K562 (cell line): ENCODE data around the gene TFF1. TPM values are rescaled to one million over a fixed set of nuclear protein-coding genes. Genes with fewer than 3 reads are reported as not detected.

ENCODE experiments used
- ATAC-seq: fragments of 200-7000 bp; cut with Tn5 transposase; 3 replicates; pipeline ENCODE4 v1.9.1; 2020; ENCODE audit warnings: moderate library complexity
- BruUV-seq: library from RNA; stranded (reverse); fragments of 400-500 nt; replicated peaks from 2 replicates; lab custom pipeline; 2021; lab: Mats Ljungman, UMichigan
- CTCF ChIA-PET: fragments of 300-600 bp; formaldehyde crosslinking; extraction: SDS; loops from one replicate; lab custom pipeline; 2021; ENCODE audit warnings: low intra/inter-chr PET ratio; lab: Yijun Ruan, JAX
- POLR2A ChIA-PET: fragments of 300-600, 350-650 bp; sonication (Branson Sonifier 250); formaldehyde crosslinking; extraction: SDS; loops from one replicate; lab custom pipeline; 2021; ENCODE audit warnings: antibody characterized with exemption, inconsistent platforms; lab: Yijun Ruan, JAX
- DNase-seq, 4 experiments: peaks; one replicate each; pipeline versions ENCODE4 v3.0.0 to v3.0.0-alpha.2; 2011 to 2018; ENCODE audit warnings: low spot score in 3 of 4, mixed read lengths in 3 of 4; ENCODE audit errors: extremely low read depth in 1 of 4
- FAIRE-seq: peaks from 2 replicates; lab custom pipeline; 2011; peaks lifted over from hg19 to GRCh38; lab: Jason Lieb, UNC
- H2AFZ ChIP-seq: 2 replicates; pipeline ENCODE4 v1.6.0; 2011; ENCODE audit warnings: low read depth, low read length, control low read depth, inconsistent platforms
- H3K27ac ChIP-seq: fragments of 200-600 bp; 3 replicates; pipeline ENCODE4 v1.8.0; 2011; ENCODE audit warnings: low read depth, mild to moderate bottlenecking, control low read depth, inconsistent platforms, low read length, moderate library complexity, mixed read lengths; ENCODE audit errors: extremely low read depth
- H3K27me3 ChIP-seq, 2 experiments: fragments of 300-600 bp in 1 of 2; 2 replicates in 1 of 2; 3 replicates in 1 of 2; pipeline versions ENCODE4 v1.6.0 to v1.8.0; 2011; ENCODE audit warnings: inconsistent platforms in 2 of 2, low read length in 2 of 2, mild to moderate bottlenecking in 1 of 2, mixed read lengths in 1 of 2, moderate library complexity in 1 of 2; ENCODE audit not compliant: control insufficient read depth in 2 of 2, insufficient read depth in 2 of 2
- H3K36me3 ChIP-seq: fragments of 300-600 bp; 3 replicates; pipeline ENCODE4 v1.8.0; 2011; ENCODE audit warnings: mild to moderate bottlenecking, low read length, inconsistent platforms; ENCODE audit not compliant: control insufficient read depth, insufficient read depth
- H3K4me1 ChIP-seq, 2 experiments: fragments of 200-600 bp in 1 of 2; replicated peaks in 1 of 2; 2 replicates in 1 of 2; 3 replicates in 1 of 2; pipeline versions ENCODE4 v1.5.1 to v1.8.0; 2011; ENCODE audit warnings: inconsistent platforms in 2 of 2, low read length in 2 of 2, mild to moderate bottlenecking in 1 of 2, mixed read lengths in 1 of 2, moderate library complexity in 1 of 2; ENCODE audit not compliant: control insufficient read depth in 2 of 2, insufficient read depth in 2 of 2
- H3K4me2 ChIP-seq: 2 replicates; pipeline ENCODE4 v1.6.1; 2011; ENCODE audit warnings: low read length, control low read depth, inconsistent platforms, mixed read lengths; ENCODE audit not compliant: insufficient read depth
- H3K4me3 ChIP-seq: fragments of 200-600 bp; sonication (generic), shearing (Covaris generic); 2 replicates; pipeline ENCODE4 v1.5.1; 2016; ENCODE audit warnings: control low read depth, inconsistent platforms
- H3K79me2 ChIP-seq: fragments of 200-600 bp; 3 replicates; pipeline ENCODE4 v1.8.0; 2011; ENCODE audit warnings: low read length, inconsistent platforms; ENCODE audit not compliant: control insufficient read depth, insufficient read depth
- H3K9ac ChIP-seq, 2 experiments: 2 replicates each; pipeline versions ENCODE4 v1.6.0 to v1.6.1; 2011; ENCODE audit warnings: low read depth in 2 of 2, low read length in 2 of 2, control low read depth in 1 of 2, inconsistent platforms in 1 of 2, mild to moderate bottlenecking in 1 of 2, mixed read lengths in 1 of 2; ENCODE audit not compliant: insufficient read depth in 1 of 2
- H3K9me1 ChIP-seq: one replicate; pipeline ENCODE4 v1.6.0; 2011; ENCODE audit warnings: inconsistent platforms, mild to moderate bottlenecking, low read length, moderate library complexity; ENCODE audit not compliant: control insufficient read depth, insufficient read depth
- H3K9me3 ChIP-seq: replicated peaks from 2 replicates; pipeline ENCODE4 v1.5.1; 2011; ENCODE audit warnings: low read depth, low read length, inconsistent platforms; ENCODE audit not compliant: control insufficient read depth, insufficient read depth
- H4K20me1 ChIP-seq: replicated peaks from 2 replicates; pipeline ENCODE4 v1.6.1; 2011; ENCODE audit warnings: low read length, inconsistent platforms, mixed read lengths; ENCODE audit not compliant: control insufficient read depth, insufficient read depth
- CC2D1A ChIP-seq: fragments of 450-650 bp; IDR thresholded peaks from 2 replicates; pipeline ENCODE4 v1.6.1; 2017; ENCODE audit warnings: mild to moderate bottlenecking
- HDAC8 ChIP-seq: fragments of 450-650 bp; IDR thresholded peaks from 2 replicates; pipeline ENCODE4 v1.6.1; 2016; ENCODE audit warnings: mild to moderate bottlenecking, missing genetic modification characterization, moderate library complexity, missing compliant biosample characterization
- U2AF1 ChIP-seq: fragments of 200-400 bp; formaldehyde crosslinking; optimal IDR thresholded peaks from 2 replicates; pipeline ENCODE3; 2017; ENCODE audit warnings: mild to moderate bottlenecking, low read depth, low read length, moderate library complexity
- ZNF146 ChIP-seq: IDR thresholded peaks from one replicate; pipeline ENCODE4 v1.6.1; 2018; ENCODE audit warnings: missing compliant biosample characterization; ENCODE audit not compliant: unreplicated experiment
- WGBS: fragments of 100-300 bp; shearing (Covaris generic); methylation state at CpG from one replicate; pipeline ENCODE4 v1.1.6; 2016; ENCODE audit warnings: low coverage, mixed read lengths; ENCODE audit not compliant: insufficient coverage; ENCODE audit errors: missing lambda C conversion rate; 5-methylcytosine and 5-hydroxymethylcytosine counted together
- in situ Hi-C: fragments of 300-500 bp; cut with MboI; formaldehyde crosslinking; loops from 4 replicates; pipeline ENCODE4 v1.15.0; 2018; ENCODE audit warnings: inconsistent platforms, mixed read lengths
- intact Hi-C: fragments of 100-400 bp; cut with micrococcal nuclease; formaldehyde crosslinking; loops from 2 replicates; pipeline ENCODE4 v1.14.2; 2022
- polyA plus RNA-seq, 8 experiments: library from polyadenylated mRNA; depleted of rRNA in 4 of 8; stranded (reverse) in 5 of 8; unstranded in 3 of 8; fragments of >200 nt; fragmentation: Nextera tagmentation in 2 of 8; fragmentation: Illumina TruSeq in 1 of 8; extraction: Ambion mirVana in 2 of 8; extraction: Trizol in 1 of 8; gene quantifications; 2 replicates each; pipeline versions ENCODE4 v1.2.1 to v1.2.3, GENCODE V29; 2011 to 2014; ENCODE audit warnings: inconsistent platforms in 1 of 8, missing spikeins in 1 of 8
- total RNA-seq, 7 experiments: library from RNA; depleted of rRNA in 6 of 7; stranded (reverse); fragments of >200 nt in 6 of 7; fragmentation: Illumina TruSeq in 2 of 7; extraction: Trizol in 2 of 7; gene quantifications; 2 replicates each; pipeline versions ENCODE4 v1.2.1 to v1.2.3, GENCODE V29; 2011 to 2021; ENCODE audit warnings: low replicate concordance in 1 of 7
- TF ChIP-seq, protein P1 (sequence below): fragments of 450-650 bp; formaldehyde crosslinking; IDR thresholded peaks from 2 replicates; pipeline ENCODE4 v1.4.0; 2020; ENCODE audit warnings: mild to moderate bottlenecking, mixed read lengths

The TFF1 gene
- total and polyA plus RNA-seq, 9 of the 15 experiments (the other 6 are each of a cell fraction or from before 2014, with no cell fraction given), result 0.31 TPM; not detected in 8

- TF ChIP-seq CC2D1A, result peak; percentile 21; the same call in 1 of the 2 replicates
- no peak for TF ChIP-seq ZNF146 (CRISPR knock-in tag)
- no peak for TF ChIP-seq U2AF1
- TF ChIP-seq, protein P1, sequence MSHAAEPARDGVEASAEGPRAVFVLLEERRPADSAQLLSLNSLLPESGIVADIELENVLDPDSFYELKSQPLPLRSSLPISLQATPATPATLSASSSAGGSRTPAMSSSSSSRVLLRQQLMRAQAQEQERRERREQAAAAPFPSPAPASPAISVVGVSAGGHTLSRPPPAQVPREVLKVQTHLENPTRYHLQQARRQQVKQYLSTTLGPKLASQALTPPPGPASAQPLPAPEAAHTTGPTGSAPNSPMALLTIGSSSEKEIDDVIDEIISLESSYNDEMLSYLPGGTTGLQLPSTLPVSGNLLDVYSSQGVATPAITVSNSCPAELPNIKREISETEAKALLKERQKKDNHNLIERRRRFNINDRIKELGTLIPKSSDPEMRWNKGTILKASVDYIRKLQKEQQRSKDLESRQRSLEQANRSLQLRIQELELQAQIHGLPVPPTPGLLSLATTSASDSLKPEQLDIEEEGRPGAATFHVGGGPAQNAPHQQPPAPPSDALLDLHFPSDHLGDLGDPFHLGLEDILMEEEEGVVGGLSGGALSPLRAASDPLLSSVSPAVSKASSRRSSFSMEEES (CRISPR knock-in tag), result no peak
These were observed 10.1 kb upstream of the TFF1 start (continued) for GRCh38 chr21:42376338-42376982.

GRCh38 chr21:42375966-42376337 is 9.6 kb upstream of the TFF1 start:
- ChIA-PET CTCF (interaction anchor here (2.1 kb wide), 1 partner anchor 74 kb away, joined by 13 read pairs; no protein-coding TSS in a partner anchor), POLR2A (no interaction called here)
- in situ Hi-C loops, result loop anchor here (5.0 kb wide), 1 partner anchor 71 kb away; no protein-coding TSS in a partner anchor
- DNase-seq (no peak), FAIRE-seq (no peak), ATAC-seq (no peak)
- no peaks in the 10 kb centered on the region for H3K79me2 ChIP-seq
- 0 out of 4 replicates have a peak overlapping the region, but pooled peaks of 1 of the 2 experiments have one; percentile 13 for H3K9ac ChIP-seq
- H3K4me1 ChIP-seq, result peaks cover 3 to 24% of the 10 kb centered on the region in 2 experiments; a peak in 4 of 5 replicates
- H3K27me3 ChIP-seq, result peaks cover 21 to 74% of the 10 kb centered on the region in 2 experiments; a peak in 4 of 5 replicates
- TF ChIP-seq HDAC8 (tag), result no peak
- no peaks in the 10 kb centered on the region for H3K9me1 ChIP-seq
- no peak overlapping the region for H2AFZ ChIP-seq
- BruUV-seq, result no TSS peak
- no peaks in the 10 kb centered on the region for H3K36me3 ChIP-seq
- WGBS, result 0% methylated on average over 3 of the region's 3 CpGs
- no peaks in the 10 kb centered on the region for H3K9me3 ChIP-seq
- H3K4me3 ChIP-seq, result no peak overlapping the region
- no peak overlapping the region for H3K27ac ChIP-seq
- H3K4me2 ChIP-seq, result no peak overlapping the region
- peaks cover 11% of the 10 kb centered on the region; the same call in 1 of the 2 replicates for H4K20me1 ChIP-seq
- intact Hi-C loops, result loop anchor here (1.0 kb wide), 1 partner anchor 74 kb away; no protein-coding TSS in a partner anchor
